HEK293 (cell line): Measurements from ENCODE around the gene L3MBTL1.

Experiments
- CTCF ChIA-PET: fragments of 350-600 bp; formaldehyde crosslinking; extraction: SDS; loops from one replicate; lab custom pipeline; 2021; ENCODE audit warnings: antibody characterized with exemption; lab: Yijun Ruan, JAX
- POLR2A ChIA-PET: fragments of 300-600 bp; formaldehyde crosslinking; extraction: SDS; loops from one replicate; lab custom pipeline; 2020; ENCODE audit warnings: antibody characterized with exemption, inconsistent platforms; lab: Yijun Ruan, JAX
- H3K27ac ChIP-seq: fragments of 200-500 bp; sonication (Bioruptor generic); 2 replicates; pipeline ENCODE4 v1.5.1; 2014; ENCODE audit warnings: low read depth, low read length, control low read depth, inconsistent platforms; ENCODE audit errors: extremely low read depth
- H3K36me3 ChIP-seq, 2 experiments: fragments of 200-500 bp in 1 of 2; sonication (Bioruptor generic) in 1 of 2; 1 replicate in 1 of 2; 2 replicates in 1 of 2; pipeline ENCODE4 v1.5.1; 2014 to 2017; ENCODE audit warnings: inconsistent platforms in 2 of 2, low read length in 2 of 2; ENCODE audit not compliant: control insufficient read depth in 2 of 2, insufficient read depth in 1 of 2
- H3K4me1 ChIP-seq: fragments of 200-500 bp; sonication (Bioruptor generic); 2 replicates; pipeline ENCODE4 v1.5.1; 2014; ENCODE audit warnings: mild to moderate bottlenecking, low read length, inconsistent platforms; ENCODE audit not compliant: control insufficient read depth, insufficient read depth
- H3K4me3 ChIP-seq: 2 replicates; pipeline ENCODE4 v1.5.1; 2011; ENCODE audit warnings: low read depth, mild to moderate bottlenecking, control low read depth, low read length, moderate library complexity
- H3K9me3 ChIP-seq: fragments of 200-500 bp; sonication (Bioruptor generic); 2 replicates; pipeline ENCODE4 v1.5.1; 2014; ENCODE audit warnings: low read depth, low read length, inconsistent platforms; ENCODE audit not compliant: control insufficient read depth, insufficient read depth
- GLIS2 ChIP-seq: fragments of 450-650 bp; formaldehyde crosslinking; IDR thresholded peaks from 2 replicates; pipeline ENCODE4 v1.5.1; 2016; ENCODE audit warnings: missing biosample characterization, missing genetic modification characterization
- HOXA7 ChIP-seq: sonication (generic); formaldehyde crosslinking; IDR thresholded peaks from 2 replicates; pipeline ENCODE4 v1.8.1; 2022; ENCODE audit warnings: missing genetic modification reagents, borderline replicate concordance
- INSM2 ChIP-seq: fragments of 450-650 bp; formaldehyde crosslinking; IDR thresholded peaks from 2 replicates; pipeline ENCODE4 v1.5.1; 2016; ENCODE audit warnings: missing biosample characterization, missing genetic modification characterization
- KLF7 ChIP-seq: fragments of 450-650 bp; formaldehyde crosslinking; IDR thresholded peaks from 2 replicates; pipeline ENCODE4 v1.5.1; 2016; ENCODE audit warnings: missing biosample characterization, missing genetic modification characterization, borderline replicate concordance
- OVOL3 ChIP-seq: fragments of 450-650 bp; formaldehyde crosslinking; IDR thresholded peaks from 2 replicates; pipeline ENCODE4 v1.5.1; 2016; ENCODE audit warnings: missing biosample characterization, missing genetic modification characterization
- PRDM6 ChIP-seq: fragments of 450-650 bp; formaldehyde crosslinking; IDR thresholded peaks from 2 replicates; pipeline ENCODE4 v1.5.1; 2017; ENCODE audit warnings: missing biosample characterization, missing genetic modification characterization
- ZBTB26 ChIP-seq: fragments of 450-650 bp; formaldehyde crosslinking; optimal IDR thresholded peaks from 2 replicates; pipeline ENCODE3; 2016; ENCODE audit warnings: missing biosample characterization, mild to moderate bottlenecking, missing genetic modification characterization
- ZBTB48 ChIP-seq: fragments of 450-650 bp; formaldehyde crosslinking; IDR thresholded peaks from 2 replicates; pipeline ENCODE4 v1.5.1; 2016; ENCODE audit warnings: missing biosample characterization, missing genetic modification characterization
- ZBTB8A ChIP-seq: fragments of 450-650 bp; formaldehyde crosslinking; IDR thresholded peaks from 2 replicates; pipeline ENCODE4 v1.5.1; 2016; ENCODE audit warnings: missing biosample characterization, missing genetic modification characterization
- ZNF112 ChIP-seq: fragments of 450-650 bp; formaldehyde crosslinking; IDR thresholded peaks from 2 replicates; pipeline ENCODE4 v1.5.0; 2017; ENCODE audit warnings: missing biosample characterization, missing genetic modification characterization
- ZNF121 ChIP-seq: fragments of 450-650 bp; formaldehyde crosslinking; IDR thresholded peaks from 2 replicates; pipeline ENCODE4 v1.5.1; 2016; ENCODE audit warnings: missing biosample characterization, missing genetic modification characterization
- ZNF132 ChIP-seq: fragments of 450-650 bp; formaldehyde crosslinking; IDR thresholded peaks from 2 replicates; pipeline ENCODE4 v1.5.1; 2017; ENCODE audit warnings: missing biosample characterization, missing genetic modification characterization, borderline replicate concordance
- ZNF146 ChIP-seq: fragments of 450-650 bp; formaldehyde crosslinking; IDR thresholded peaks from 2 replicates; pipeline ENCODE4 v1.5.1; 2016; ENCODE audit warnings: missing biosample characterization, missing genetic modification characterization
- ZNF184 ChIP-seq: fragments of 450-650 bp; IDR thresholded peaks from 2 replicates; pipeline ENCODE4 v1.5.1; 2018; ENCODE audit warnings: missing biosample characterization, mild to moderate bottlenecking, missing genetic modification characterization
- ZNF19 ChIP-seq: fragments of 450-650 bp; formaldehyde crosslinking; IDR thresholded peaks from 2 replicates; pipeline ENCODE4; 2016; ENCODE audit warnings: missing biosample characterization, missing genetic modification characterization, low read depth
- ZNF2 ChIP-seq: fragments of 450-650 bp; formaldehyde crosslinking; IDR thresholded peaks from 2 replicates; pipeline ENCODE4 v1.5.1; 2016; ENCODE audit warnings: missing biosample characterization, missing genetic modification characterization
- ZNF248 ChIP-seq: fragments of 450-650 bp; formaldehyde crosslinking; IDR thresholded peaks from 2 replicates; pipeline ENCODE4 v1.5.1; 2017; ENCODE audit warnings: missing biosample characterization, missing genetic modification characterization
- ZNF292 ChIP-seq: fragments of 450-650 bp; formaldehyde crosslinking; IDR thresholded peaks from 2 replicates; pipeline ENCODE4 v1.5.1; 2016; ENCODE audit warnings: low read depth, missing biosample characterization, missing genetic modification characterization, borderline replicate concordance
- ZNF362 ChIP-seq: fragments of 450-650 bp; formaldehyde crosslinking; IDR thresholded peaks from 2 replicates; pipeline ENCODE4 v1.5.1; 2016; ENCODE audit warnings: missing biosample characterization, missing genetic modification characterization
- ZNF488 ChIP-seq: fragments of 450-650 bp; formaldehyde crosslinking; IDR thresholded peaks from 2 replicates; pipeline ENCODE4 v1.5.1; 2016; ENCODE audit warnings: missing biosample characterization, missing genetic modification characterization
- ZNF501 ChIP-seq: fragments of 450-650 bp; formaldehyde crosslinking; IDR thresholded peaks from 2 replicates; pipeline ENCODE4 v1.5.1; 2016; ENCODE audit warnings: missing biosample characterization, missing genetic modification characterization
- ZNF585B ChIP-seq: fragments of 450-650 bp; formaldehyde crosslinking; IDR thresholded peaks from 2 replicates; pipeline ENCODE4 v1.5.1; 2016; ENCODE audit warnings: missing biosample characterization, missing genetic modification characterization
- ZNF629 ChIP-seq: fragments of 450-650 bp; formaldehyde crosslinking; IDR thresholded peaks from 2 replicates; pipeline ENCODE4 v1.5.1; 2017; ENCODE audit warnings: missing biosample characterization, missing genetic modification characterization
- ZNF701 ChIP-seq: fragments of 450-650 bp; formaldehyde crosslinking; IDR thresholded peaks from 2 replicates; pipeline ENCODE4 v1.5.1; 2016; ENCODE audit warnings: missing biosample characterization, missing genetic modification characterization

The L3MBTL1 gene

GRCh38 chr20:43529457-43530153 is 22.1 kb downstream of the L3MBTL1 start:
- no peaks in the 10 kb centered on the region for H3K4me1 ChIP-seq
- POLR2A ChIA-PET, result interaction anchor here (0.6 to 2.7 kb wide), 2 partner anchors 15 to 61 kb away, joined by 4 to 12 read pairs; partner anchors contain the start of gene IFT52
- TF ChIP-seq ZNF701 (tag by site-specific recombination) (no peak), HOXA7 (CRISPR knock-in tag) (no peak), KLF7 (tag by site-specific recombination) (no peak), ZBTB8A (no peak), ZNF184 (tag by site-specific recombination) (no peak), ZBTB48 (tag by site-specific recombination) (no peak), ZNF248 (no peak)
- TF ChIP-seq, all 188 proteins: peak for 0
- CTCF ChIA-PET, result interaction anchor here (1.3 kb wide), 1 partner anchor 9 kb away, joined by 9 read pairs; no protein-coding TSS in a partner anchor
- Histone ChIP-seq H3K36me3 (peaks cover 0 to 47% of the 10 kb centered on the region in 2 experiments; a peak in 1 of 3 replicates), H3K4me3 (no peak overlapping the region), H3K9me3 (no peaks in the 10 kb centered on the region), H3K27ac (no peak overlapping the region)

- ChIA-PET CTCF (interaction anchor here (0.6 to 1.3 kb wide), 2 partner anchors 8 to 15 kb away, joined by 3 to 9 read pairs; no protein-coding TSS in a partner anchor), POLR2A (interaction anchor here (2.7 kb wide), 1 partner anchor 16 kb away, joined by 12 read pairs; no protein-coding TSS in a partner anchor)
- Histone ChIP-seq H3K4me1 (no peaks in the 10 kb centered on the region), H3K4me3 (no peak overlapping the region), H3K36me3 (peaks cover 0 to 56% of the 10 kb centered on the region in 2 experiments; a peak in 1 of 3 replicates), H3K27ac (no peak overlapping the region), H3K9me3 (no peaks in the 10 kb centered on the region)
- no peak for TF ChIP-seq ZNF585B
- no peak for TF ChIP-seq ZNF629
- TF ChIP-seq ZNF112 (tag by site-specific recombination), result no peak
- TF ChIP-seq GLIS2 (tag by site-specific recombination), result no peak
- TF ChIP-seq OVOL3 (tag by site-specific recombination), result no peak
- no peak for TF ChIP-seq ZNF488 (tag by site-specific recombination)
- TF ChIP-seq ZNF292 (tag by site-specific recombination), result no peak
- TF ChIP-seq ZBTB26 (tag by site-specific recombination), result no peak
- no peak for TF ChIP-seq ZNF2
- no peak for TF ChIP-seq ZNF132
- TF ChIP-seq ZNF19 (tag by site-specific recombination), result no peak
- TF ChIP-seq ZNF362 (tag by site-specific recombination), result no peak
- no peak for TF ChIP-seq ZNF501 (tag by site-specific recombination)
- no peak for TF ChIP-seq INSM2 (tag by site-specific recombination)
- no peak for TF ChIP-seq PRDM6 (tag by site-specific recombination)
- no peak for TF ChIP-seq ZNF146 (tag by site-specific recombination)
- no peak for TF ChIP-seq ZNF121 (tag by site-specific recombination)
These were observed 23.0 kb downstream of the L3MBTL1 start for GRCh38 chr20:43530321-43531090.
